ENCODE measurements around the gene HTR6. TPM values are rescaled to one million over a fixed set of nuclear protein-coding genes. Genes with fewer than 3 reads are reported as not detected.

The HTR6 gene
- total RNA-seq, 1 experiment from 2014 or later, result not detected

DNA sequence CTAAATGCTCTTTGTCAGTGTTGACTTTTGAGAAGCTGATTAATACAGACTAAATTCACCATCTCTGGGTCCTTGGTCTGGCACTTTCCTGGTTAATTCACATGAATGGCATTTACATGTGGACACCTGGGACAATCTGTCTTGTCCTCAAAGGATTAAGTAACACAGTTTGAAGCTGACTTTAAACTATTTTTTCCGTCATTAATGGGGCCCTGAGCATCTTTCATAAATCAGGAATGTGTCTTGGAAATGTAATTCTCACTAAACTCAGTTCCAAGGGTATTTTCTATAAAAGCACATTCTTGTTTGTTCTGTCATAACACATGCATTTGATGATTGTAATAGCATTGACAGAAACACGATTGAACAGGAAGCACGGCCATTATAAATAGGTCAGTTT lies 47.3 kb upstream of the HTR6 start:
- no peaks in the 10 kb centered on the region for H3K27me3 ChIP-seq (ENCODE audit: low read length)
- intact Hi-C loops (cut with micrococcal nuclease), result no loop called here
- H3K9me2 ChIP-seq (replicated peaks; ENCODE audit: low read length), result no peaks in the 10 kb centered on the region
- H3K79me2 ChIP-seq (ENCODE audit: low read length), result peaks cover 69% of the 10 kb centered on the region
- peaks cover 13% of the 10 kb centered on the region; the same call in 1 of the 2 replicates for H3K36me3 ChIP-seq (ENCODE audit: low read depth, low read length)
- no peak overlapping the region for H2AFZ ChIP-seq (ENCODE audit: low read length)
- no peak overlapping the region for H3K4me2 ChIP-seq (ENCODE audit: low read length)
- no TSS peak for BruUV-seq (replicated peaks)
- peaks cover 9% of the 10 kb centered on the region for H4K20me1 ChIP-seq (ENCODE audit: low read length)
- TF ChIP-seq EZH2 (IDR thresholded peaks at IDR 0.05; ENCODE audit: low read length, unreplicated experiment) (no peak), EZH2phosphoT487 (IDR thresholded peaks at IDR 0.05; ENCODE audit: borderline replicate concordance, low read length) (no peak)
- TF ChIP-seq, protein P1, sequence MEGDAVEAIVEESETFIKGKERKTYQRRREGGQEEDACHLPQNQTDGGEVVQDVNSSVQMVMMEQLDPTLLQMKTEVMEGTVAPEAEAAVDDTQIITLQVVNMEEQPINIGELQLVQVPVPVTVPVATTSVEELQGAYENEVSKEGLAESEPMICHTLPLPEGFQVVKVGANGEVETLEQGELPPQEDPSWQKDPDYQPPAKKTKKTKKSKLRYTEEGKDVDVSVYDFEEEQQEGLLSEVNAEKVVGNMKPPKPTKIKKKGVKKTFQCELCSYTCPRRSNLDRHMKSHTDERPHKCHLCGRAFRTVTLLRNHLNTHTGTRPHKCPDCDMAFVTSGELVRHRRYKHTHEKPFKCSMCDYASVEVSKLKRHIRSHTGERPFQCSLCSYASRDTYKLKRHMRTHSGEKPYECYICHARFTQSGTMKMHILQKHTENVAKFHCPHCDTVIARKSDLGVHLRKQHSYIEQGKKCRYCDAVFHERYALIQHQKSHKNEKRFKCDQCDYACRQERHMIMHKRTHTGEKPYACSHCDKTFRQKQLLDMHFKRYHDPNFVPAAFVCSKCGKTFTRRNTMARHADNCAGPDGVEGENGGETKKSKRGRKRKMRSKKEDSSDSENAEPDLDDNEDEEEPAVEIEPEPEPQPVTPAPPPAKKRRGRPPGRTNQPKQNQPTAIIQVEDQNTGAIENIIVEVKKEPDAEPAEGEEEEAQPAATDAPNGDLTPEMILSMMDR (conservative IDR thresholded peaks at IDR 0.05; ENCODE audit: low read depth, low read length), result no peak
- POLR2A ChIA-PET (ENCODE audit: unreplicated experiment), result no interaction called here
- CTCF ChIA-PET, result no interaction called here
- peaks cover 14% of the 10 kb centered on the region for H3K4me1 ChIP-seq (ENCODE audit: insufficient read depth, low read length)
- no peak overlapping the region for H3K4me3 ChIP-seq (ENCODE audit: low read length)
- ATAC-seq, result no peak
- H3K27ac ChIP-seq (ENCODE audit: low read length), result no peak overlapping the region
- DNase-seq, result no peak
- H3K9ac ChIP-seq (ENCODE audit: low read length), result no peak overlapping the region
- peaks cover 4% of the 10 kb centered on the region for H3F3A ChIP-seq (ENCODE audit: low read length, unreplicated experiment)
- H3K9me3 ChIP-seq (ENCODE audit: low read length), result no peaks in the 10 kb centered on the region

DNA sequence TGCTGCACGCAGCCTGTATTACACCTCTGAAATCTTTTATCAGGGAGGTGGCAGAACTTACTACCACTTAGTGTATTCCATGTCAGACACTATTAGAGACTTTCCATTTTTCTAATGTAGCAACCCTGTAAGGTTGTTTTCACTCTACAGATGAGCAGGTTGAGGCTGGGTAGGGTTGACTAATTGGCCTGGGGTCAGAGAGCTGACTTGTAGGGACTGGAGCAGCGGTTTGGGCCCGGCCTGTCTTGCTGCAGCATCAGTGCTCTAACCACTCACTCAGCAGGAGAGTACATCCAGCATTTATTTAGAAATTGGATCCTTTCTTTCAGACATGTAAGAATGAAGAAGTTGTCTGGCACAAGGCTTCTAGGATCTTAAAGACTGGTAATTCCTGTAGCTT lies 46.2 kb upstream of the HTR6 start:
- TF ChIP-seq EZH2 (IDR thresholded peaks at IDR 0.05; ENCODE audit: low read length, unreplicated experiment) (no peak), EZH2phosphoT487 (IDR thresholded peaks at IDR 0.05; ENCODE audit: borderline replicate concordance, low read length) (no peak)
- TF ChIP-seq, protein P1 (conservative IDR thresholded peaks at IDR 0.05; ENCODE audit: low read depth, low read length), result no peak
- DNase-seq (no peak), ATAC-seq (no peak)
- intact Hi-C loops (cut with micrococcal nuclease), result no loop called here
- Histone ChIP-seq H3K9ac (ENCODE audit: low read length) (no peak overlapping the region), H3K27ac (ENCODE audit: low read length) (no peak overlapping the region), H3K4me1 (ENCODE audit: insufficient read depth, low read length) (peaks cover 14% of the 10 kb centered on the region), H3K4me2 (ENCODE audit: low read length) (no peak overlapping the region), H3K4me3 (ENCODE audit: low read length) (no peak overlapping the region), H3K27me3 (ENCODE audit: low read length) (no peaks in the 10 kb centered on the region), H3K79me2 (ENCODE audit: low read length) (peaks cover 59% of the 10 kb centered on the region), H2AFZ (ENCODE audit: low read length) (no peak overlapping the region), H4K20me1 (ENCODE audit: low read length) (peaks cover 9% of the 10 kb centered on the region), H3K36me3 (ENCODE audit: low read depth, low read length) (peaks cover 13% of the 10 kb centered on the region; the same call in 1 of the 2 replicates), H3F3A (ENCODE audit: low read length, unreplicated experiment) (peaks cover 4% of the 10 kb centered on the region), H3K9me3 (ENCODE audit: low read length) (no peaks in the 10 kb centered on the region), H3K9me2 (replicated peaks; ENCODE audit: low read length) (no peaks in the 10 kb centered on the region)
- BruUV-seq (replicated peaks), result no TSS peak
- ChIA-PET POLR2A (ENCODE audit: unreplicated experiment) (no interaction called here), CTCF (no interaction called here)

DNA sequence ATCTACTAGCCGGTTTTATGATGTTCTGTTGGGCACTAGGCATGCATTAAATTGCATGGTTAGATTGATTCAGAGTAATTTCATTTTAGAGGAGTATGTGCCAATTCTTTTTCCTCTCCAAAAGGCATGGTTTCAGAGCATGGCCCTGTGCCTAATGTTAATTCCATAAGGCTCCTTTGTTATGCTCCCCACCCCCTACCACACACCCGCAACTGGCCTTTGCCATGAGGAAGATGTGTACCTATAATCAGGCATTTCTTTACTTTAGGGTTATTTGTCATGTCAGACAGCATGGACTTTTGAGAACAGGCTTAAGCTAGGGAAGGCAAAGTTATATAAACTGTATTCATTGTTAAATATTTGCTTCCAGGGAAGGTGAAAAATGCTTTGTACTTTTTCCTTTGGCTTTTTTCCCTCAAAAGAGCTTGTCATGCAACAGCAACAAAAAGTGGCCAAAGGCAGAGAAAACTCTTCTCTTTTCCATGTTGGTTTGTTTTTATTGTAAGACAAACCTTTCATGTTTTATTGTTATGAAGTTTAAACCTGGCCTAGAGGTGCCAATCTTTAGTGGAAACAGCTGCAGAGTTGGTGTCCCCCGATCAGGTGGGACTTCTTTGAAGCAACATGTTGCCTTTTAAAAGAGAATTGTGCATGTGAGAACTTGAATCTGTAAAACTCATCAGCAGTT lies 44.8 kb upstream of the HTR6 start:
- H3K9me2 ChIP-seq (replicated peaks; ENCODE audit: low read length), result no peaks in the 10 kb centered on the region
- intact Hi-C loops (cut with micrococcal nuclease), result no loop called here

More for the DNA sequence above, 44.8 kb upstream of the HTR6 start:
- peaks cover 14% of the 10 kb centered on the region for H3K4me1 ChIP-seq (ENCODE audit: insufficient read depth, low read length)
- POLR2A ChIA-PET (ENCODE audit: unreplicated experiment), result interaction anchor here (0.5 to 0.6 kb wide), 3 partner anchors 11 to 81 kb away, joined by 3 to 4 read pairs (median 3); no protein-coding TSS in a partner anchor
- TF ChIP-seq, protein P1 (conservative IDR thresholded peaks at IDR 0.05; ENCODE audit: low read depth, low read length), result no peak
- TF ChIP-seq EZH2phosphoT487 (IDR thresholded peaks at IDR 0.05; ENCODE audit: borderline replicate concordance, low read length) (no peak), EZH2 (IDR thresholded peaks at IDR 0.05; ENCODE audit: low read length, unreplicated experiment) (no peak)
- no peaks in the 10 kb centered on the region for H3K9me3 ChIP-seq (ENCODE audit: low read length)
- H3K79me2 ChIP-seq (ENCODE audit: low read length), result peaks cover 54% of the 10 kb centered on the region
- CTCF ChIA-PET, result interaction anchor here (0.5 kb wide), 1 partner anchor 8 kb away, joined by 3 read pairs; no protein-coding TSS in a partner anchor
- peaks cover 4% of the 10 kb centered on the region for H3F3A ChIP-seq (ENCODE audit: low read length, unreplicated experiment)
- ATAC-seq (no peak; the same call in 1 of the 2 replicates), DNase-seq (no peak)
- H3K4me3 ChIP-seq (ENCODE audit: low read length), result no peak overlapping the region
- H2AFZ ChIP-seq (ENCODE audit: low read length), result no peak overlapping the region
- H3K27ac ChIP-seq (ENCODE audit: low read length), result no peak overlapping the region
- peaks cover 9% of the 10 kb centered on the region for H4K20me1 ChIP-seq (ENCODE audit: low read length)
- no peak overlapping the region for H3K4me2 ChIP-seq (ENCODE audit: low read length)
- peaks cover 18% of the 10 kb centered on the region; the same call in 1 of the 2 replicates for H3K36me3 ChIP-seq (ENCODE audit: low read depth, low read length)
- H3K9ac ChIP-seq (ENCODE audit: low read length), result no peak overlapping the region
- H3K27me3 ChIP-seq (ENCODE audit: low read length), result no peaks in the 10 kb centered on the region
- no TSS peak for BruUV-seq (replicated peaks)
